GM12874 (cell line): ENCODE results near the gene PRSS12.

Experiments used
- CTCF ChIP-seq: IDR thresholded peaks from 2 replicates; pipeline ENCODE4 v1.5.1; 2011; ENCODE audit warnings: low read depth, mild to moderate bottlenecking, control low read depth, low read length, moderate library complexity; ENCODE audit not compliant: insufficient read depth

PRSS12 gene

GRCh38 chr4:118317691-118318090, 35.1 kb downstream of the PRSS12 start:
- no peak for TF ChIP-seq CTCF

GRCh38 chr4:118314221-118314620, 38.6 kb downstream of the PRSS12 start:
- TF ChIP-seq CTCF: no peak

GRCh38 chr4:118313098-118313497, 39.7 kb downstream of the PRSS12 start:
- TF ChIP-seq CTCF: no peak

- no peak for TF ChIP-seq CTCF
Measured at GRCh38 chr4:118308306-118309030, 44.3 kb downstream of the PRSS12 start.

GRCh38 chr4:118307643-118308042, 45.2 kb downstream of the PRSS12 start:
- no peak for TF ChIP-seq CTCF

GRCh38 chr4:118296729-118297128, 56.1 kb downstream of the PRSS12 start:
- no peak for TF ChIP-seq CTCF

- no peak for TF ChIP-seq CTCF
Measured at GRCh38 chr4:118290951-118291350, 61.9 kb downstream of the PRSS12 start.
